Mucosa of descending colon (tissue), 3 donors: ENCODE data around the gene FMN1. TPM values are rescaled to one million over a fixed set of nuclear protein-coding genes. Genes with fewer than 3 reads are reported as not detected.

ENCODE experiments used
- ATAC-seq: fragments of 200-7000 bp; cut with Tn5 transposase; one replicate; pipeline ENCODE4 v1.9.1; 2020; ENCODE audit warnings: mild to moderate bottlenecking, moderate library complexity
- DNase-seq, 3 donors: peaks; one replicate each; pipeline ENCODE4 v3.0.0-alpha.2; 2020
- H3K36me3 ChIP-seq: fragments of 200-600 bp; one replicate; pipeline ENCODE4 v1.8.0; 2021; ENCODE audit warnings: low read depth, mild to moderate bottlenecking
- H3K4me1 ChIP-seq: fragments of 200-600 bp; one replicate; pipeline ENCODE4 v1.8.0; 2021; ENCODE audit warnings: low read depth, mild to moderate bottlenecking
- H3K4me3 ChIP-seq: fragments of 200-600 bp; one replicate; pipeline ENCODE4 v1.8.0; 2021; ENCODE audit warnings: mild to moderate bottlenecking
- H3K9me3 ChIP-seq: fragments of 200-600 bp; one replicate; pipeline ENCODE4 v1.8.0; 2021; ENCODE audit warnings: mild to moderate bottlenecking
- intact Hi-C, 2 donors: fragments of 100-400 bp; cut with DNase I in 1 of 2; cut with micrococcal nuclease in 1 of 2; formaldehyde crosslinking; loops; one replicate each; pipeline versions ENCODE4 v1.11.0 to v1.11.1; 2022; cut with DNase I, micrococcal nuclease
- total RNA-seq, 3 donors: library from RNA; stranded (reverse); fragmentation: NEBNext Ultra II Directional in 2 of 3; extraction: Animal tissue kit (Norgen Biotek cat#: 25700) in 2 of 3; gene quantifications; one replicate each; pipeline versions ENCODE4 v1.2.1 to v1.2.4, GENCODE V29; 2021 to 2023
- TF ChIP-seq, protein P1 (sequence below): fragments of 200-600 bp; IDR thresholded peaks from one replicate; pipeline ENCODE4 v1.8.0; 2022; ENCODE audit warnings: antibody characterized with exemption, mild to moderate bottlenecking
- donor health status: DM: no; HTN: no; CAD: no; lungs with moderate emphysema.
- donor health status: DM: no; HTN: no; CAD: no.
- donor health status: DM: no; HTN: yes; CAD: no.

Gene FMN1
- total RNA-seq, 3 donors from 2014 or later, result 30.8 to 65.1 (median 43.4) TPM

DNA sequence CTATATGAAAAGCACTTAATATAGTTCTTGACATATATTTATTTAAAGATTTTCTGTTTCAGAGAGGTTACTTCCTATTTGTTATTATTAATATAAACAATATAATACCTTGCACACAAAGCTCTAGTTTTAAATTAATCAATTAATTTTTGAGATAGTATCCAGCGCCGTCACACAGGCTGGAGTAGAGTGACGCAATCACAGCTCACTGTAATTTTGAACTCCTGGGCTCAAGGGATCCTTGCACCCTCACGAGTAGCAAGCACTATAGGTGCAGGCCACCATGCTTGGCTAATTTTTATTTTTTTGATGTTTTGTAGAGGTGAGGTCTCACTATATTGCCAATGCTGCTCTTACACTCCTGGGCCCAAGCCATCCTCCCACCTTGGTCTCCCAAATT lies 267.4 kb downstream of the FMN1 start:
- Histone ChIP-seq H3K4me3 (no peak overlapping the region), H3K36me3 (no peaks in the 10 kb centered on the region), H3K9me3 (no peaks in the 10 kb centered on the region), H3K4me1 (no peaks in the 10 kb centered on the region)
- TF ChIP-seq, protein P1, sequence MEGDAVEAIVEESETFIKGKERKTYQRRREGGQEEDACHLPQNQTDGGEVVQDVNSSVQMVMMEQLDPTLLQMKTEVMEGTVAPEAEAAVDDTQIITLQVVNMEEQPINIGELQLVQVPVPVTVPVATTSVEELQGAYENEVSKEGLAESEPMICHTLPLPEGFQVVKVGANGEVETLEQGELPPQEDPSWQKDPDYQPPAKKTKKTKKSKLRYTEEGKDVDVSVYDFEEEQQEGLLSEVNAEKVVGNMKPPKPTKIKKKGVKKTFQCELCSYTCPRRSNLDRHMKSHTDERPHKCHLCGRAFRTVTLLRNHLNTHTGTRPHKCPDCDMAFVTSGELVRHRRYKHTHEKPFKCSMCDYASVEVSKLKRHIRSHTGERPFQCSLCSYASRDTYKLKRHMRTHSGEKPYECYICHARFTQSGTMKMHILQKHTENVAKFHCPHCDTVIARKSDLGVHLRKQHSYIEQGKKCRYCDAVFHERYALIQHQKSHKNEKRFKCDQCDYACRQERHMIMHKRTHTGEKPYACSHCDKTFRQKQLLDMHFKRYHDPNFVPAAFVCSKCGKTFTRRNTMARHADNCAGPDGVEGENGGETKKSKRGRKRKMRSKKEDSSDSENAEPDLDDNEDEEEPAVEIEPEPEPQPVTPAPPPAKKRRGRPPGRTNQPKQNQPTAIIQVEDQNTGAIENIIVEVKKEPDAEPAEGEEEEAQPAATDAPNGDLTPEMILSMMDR, result no peak
- intact Hi-C loops, result no loop called here
- DNase-seq (no peak), ATAC-seq (no peak)

DNA sequence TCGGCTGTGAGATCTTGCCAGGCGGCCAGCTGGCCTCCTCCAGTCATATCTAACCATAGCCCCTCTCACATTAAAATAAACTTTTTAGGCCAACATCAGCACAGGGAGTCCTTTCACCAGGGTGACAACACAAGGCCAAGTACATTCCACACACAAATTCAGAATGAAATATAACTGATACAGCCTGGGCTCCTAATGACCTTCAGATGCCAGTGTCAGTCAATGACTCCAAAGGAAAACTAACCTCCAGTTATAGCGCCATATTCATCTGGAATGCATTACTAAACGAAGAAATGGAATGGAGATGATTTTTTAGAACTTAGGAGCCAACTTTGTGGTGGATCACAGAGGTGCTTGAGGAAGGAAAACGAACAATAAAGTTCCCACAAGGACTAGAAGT lies 271.3 kb downstream of the FMN1 start:
- no peak for ATAC-seq
- no peaks in the 10 kb centered on the region for H3K4me1 ChIP-seq
- intact Hi-C loops, result no loop called here
- TF ChIP-seq, protein P1, result no peak
- H3K4me3 ChIP-seq, result no peak overlapping the region
- H3K36me3 ChIP-seq, result no peaks in the 10 kb centered on the region
- H3K9me3 ChIP-seq, result no peaks in the 10 kb centered on the region
- DNase-seq, result no peak

DNA sequence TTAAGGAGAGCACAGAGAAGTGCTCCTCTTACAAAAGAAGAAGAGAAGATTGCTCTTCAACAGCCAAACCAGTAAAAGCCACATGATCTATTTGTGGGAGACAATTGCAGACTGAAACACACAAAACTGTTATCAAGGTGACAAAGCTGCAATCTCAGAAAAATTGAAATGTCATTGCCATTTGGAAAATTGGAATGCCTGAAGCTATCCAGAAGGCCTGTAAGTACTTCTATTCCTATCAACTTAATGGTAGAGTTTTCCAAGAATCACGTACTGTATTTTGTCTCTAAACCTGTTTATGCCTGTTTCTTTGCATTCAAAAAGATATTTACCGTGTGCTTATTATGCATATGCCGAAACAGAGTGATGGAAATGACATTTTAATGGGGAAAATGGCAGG lies 272.0 kb downstream of the FMN1 start:
- Histone ChIP-seq H3K9me3 (no peaks in the 10 kb centered on the region), H3K4me1 (no peaks in the 10 kb centered on the region), H3K4me3 (no peak overlapping the region), H3K36me3 (no peaks in the 10 kb centered on the region)
- no peak for ATAC-seq
- intact Hi-C loops, result no loop called here
- TF ChIP-seq, protein P1, result no peak
- DNase-seq, result no peak

DNA sequence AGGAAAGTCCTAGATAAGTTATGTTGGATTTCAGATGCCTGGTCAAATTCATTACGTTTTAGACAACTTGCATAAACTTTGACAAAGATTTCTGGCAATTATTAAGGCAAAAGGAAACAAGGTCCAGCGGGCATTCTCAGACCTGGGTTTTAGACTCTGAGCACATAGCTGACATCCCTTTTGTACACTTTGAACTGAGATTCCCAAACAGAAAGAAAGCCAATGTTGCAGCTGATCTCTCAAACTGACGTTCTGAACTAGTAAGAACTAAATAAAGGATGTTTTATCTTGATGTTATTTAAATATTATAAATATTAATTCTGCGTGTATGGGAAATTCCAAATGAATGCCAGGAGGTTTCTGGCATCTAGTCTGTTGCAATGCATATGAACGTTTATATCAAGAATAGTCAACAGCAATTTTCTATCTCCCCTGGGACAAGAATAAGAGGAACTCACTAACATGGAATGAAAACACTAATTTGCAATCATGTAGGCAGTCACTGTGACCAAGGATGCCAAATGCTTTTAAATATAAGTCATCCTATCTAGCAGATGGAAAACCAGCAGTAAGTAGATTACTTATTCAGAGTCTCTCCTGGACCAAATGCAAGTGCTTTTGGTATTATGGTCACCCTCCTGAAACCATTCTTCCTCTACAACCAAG lies 274.6 kb downstream of the FMN1 start:
- DNase-seq (no peak), ATAC-seq (no peak)
- intact Hi-C loops, result no loop called here
- H3K9me3 ChIP-seq, result no peaks in the 10 kb centered on the region
- TF ChIP-seq, protein P1, result no peak
- H3K36me3 ChIP-seq, result no peaks in the 10 kb centered on the region
- H3K4me3 ChIP-seq, result no peak overlapping the region
- H3K4me1 ChIP-seq, result no peaks in the 10 kb centered on the region

DNA sequence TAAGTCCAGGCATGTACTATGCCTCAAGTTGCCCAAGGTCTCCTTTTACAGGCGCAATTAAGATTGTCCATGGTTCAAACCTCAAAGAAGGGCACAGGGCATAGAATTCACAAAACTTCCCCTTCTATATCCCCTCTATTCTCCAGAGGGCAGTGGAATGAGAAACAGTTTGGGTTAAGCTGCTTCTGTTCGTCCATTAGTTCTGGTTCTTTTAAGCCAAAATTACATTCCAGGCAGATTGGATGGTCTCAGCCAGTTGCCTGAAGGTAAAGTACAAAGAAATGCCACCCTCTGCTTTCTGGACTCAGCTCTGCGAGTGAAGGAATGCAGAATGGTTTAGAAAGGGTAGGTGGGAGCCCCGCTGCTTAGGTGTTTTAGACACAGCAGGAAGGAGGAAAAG lies 276.0 kb downstream of the FMN1 start:
- no peak overlapping the region for H3K4me3 ChIP-seq
- DNase-seq (no peak), ATAC-seq (no peak)
- TF ChIP-seq, protein P1, result no peak
- no peaks in the 10 kb centered on the region for H3K4me1 ChIP-seq
- intact Hi-C loops, result no loop called here
- H3K36me3 ChIP-seq, result no peaks in the 10 kb centered on the region
- H3K9me3 ChIP-seq, result no peaks in the 10 kb centered on the region

DNA sequence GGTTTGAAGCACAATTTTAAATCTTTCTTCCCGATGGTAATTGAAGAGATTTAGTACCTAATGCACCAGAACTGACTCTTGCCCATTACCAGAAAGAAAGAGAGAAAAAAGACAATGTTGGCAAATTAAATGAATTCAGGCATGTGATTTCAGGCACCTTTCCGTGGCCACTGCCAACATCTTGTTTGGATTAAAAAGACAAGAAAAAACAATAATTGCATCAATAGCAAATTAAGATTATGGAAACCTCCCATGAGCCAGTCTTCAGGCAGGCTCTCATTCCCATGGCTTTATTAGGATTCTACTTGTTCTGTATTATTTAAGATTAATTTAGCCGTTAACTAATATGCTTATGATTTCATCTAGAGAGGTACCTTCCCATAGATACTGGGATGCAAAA lies 283.7 kb downstream of the FMN1 start:
- Histone ChIP-seq H3K4me1 (no peaks in the 10 kb centered on the region), H3K36me3 (no peaks in the 10 kb centered on the region), H3K9me3 (no peaks in the 10 kb centered on the region), H3K4me3 (no peak overlapping the region)
- TF ChIP-seq, protein P1, result no peak
- ATAC-seq (no peak), DNase-seq (no peak)
- intact Hi-C loops, result no loop called here
